ENCODE results near the gene VAMP5.

GRCh38 chr2:85547089-85547858 is 37.0 kb upstream of the VAMP5 start:
- no peak for TF ChIP-seq CTCF (IDR thresholded peaks at IDR 0.05)
- no peak for TF ChIP-seq ELF4 (CRISPR knock-in tag; IDR thresholded peaks at IDR 0.05; ENCODE audit: low read depth)
- TF ChIP-seq MAX (CRISPR knock-in tag; IDR thresholded peaks at IDR 0.05) = no peak
- no peak; the same call in 1 of the 2 replicates for TF ChIP-seq SP1 (CRISPR knock-in tag; conservative IDR thresholded peaks at IDR 0.05)
- no peak for TF ChIP-seq ZNF232 (CRISPR knock-in tag; IDR thresholded peaks at IDR 0.05)
- TF ChIP-seq, protein P1, sequence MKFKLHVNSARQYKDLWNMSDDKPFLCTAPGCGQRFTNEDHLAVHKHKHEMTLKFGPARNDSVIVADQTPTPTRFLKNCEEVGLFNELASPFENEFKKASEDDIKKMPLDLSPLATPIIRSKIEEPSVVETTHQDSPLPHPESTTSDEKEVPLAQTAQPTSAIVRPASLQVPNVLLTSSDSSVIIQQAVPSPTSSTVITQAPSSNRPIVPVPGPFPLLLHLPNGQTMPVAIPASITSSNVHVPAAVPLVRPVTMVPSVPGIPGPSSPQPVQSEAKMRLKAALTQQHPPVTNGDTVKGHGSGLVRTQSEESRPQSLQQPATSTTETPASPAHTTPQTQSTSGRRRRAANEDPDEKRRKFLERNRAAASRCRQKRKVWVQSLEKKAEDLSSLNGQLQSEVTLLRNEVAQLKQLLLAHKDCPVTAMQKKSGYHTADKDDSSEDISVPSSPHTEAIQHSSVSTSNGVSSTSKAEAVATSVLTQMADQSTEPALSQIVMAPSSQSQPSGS (CRISPR knock-in tag; IDR thresholded peaks at IDR 0.05; ENCODE audit: borderline replicate concordance, low read depth) = no peak
- no peak for TF ChIP-seq ATF6 (CRISPR knock-in tag; IDR thresholded peaks at IDR 0.05)
- TF ChIP-seq GABPB1 (CRISPR knock-in tag; IDR thresholded peaks at IDR 0.05) = no peak
- TF ChIP-seq, protein P2, sequence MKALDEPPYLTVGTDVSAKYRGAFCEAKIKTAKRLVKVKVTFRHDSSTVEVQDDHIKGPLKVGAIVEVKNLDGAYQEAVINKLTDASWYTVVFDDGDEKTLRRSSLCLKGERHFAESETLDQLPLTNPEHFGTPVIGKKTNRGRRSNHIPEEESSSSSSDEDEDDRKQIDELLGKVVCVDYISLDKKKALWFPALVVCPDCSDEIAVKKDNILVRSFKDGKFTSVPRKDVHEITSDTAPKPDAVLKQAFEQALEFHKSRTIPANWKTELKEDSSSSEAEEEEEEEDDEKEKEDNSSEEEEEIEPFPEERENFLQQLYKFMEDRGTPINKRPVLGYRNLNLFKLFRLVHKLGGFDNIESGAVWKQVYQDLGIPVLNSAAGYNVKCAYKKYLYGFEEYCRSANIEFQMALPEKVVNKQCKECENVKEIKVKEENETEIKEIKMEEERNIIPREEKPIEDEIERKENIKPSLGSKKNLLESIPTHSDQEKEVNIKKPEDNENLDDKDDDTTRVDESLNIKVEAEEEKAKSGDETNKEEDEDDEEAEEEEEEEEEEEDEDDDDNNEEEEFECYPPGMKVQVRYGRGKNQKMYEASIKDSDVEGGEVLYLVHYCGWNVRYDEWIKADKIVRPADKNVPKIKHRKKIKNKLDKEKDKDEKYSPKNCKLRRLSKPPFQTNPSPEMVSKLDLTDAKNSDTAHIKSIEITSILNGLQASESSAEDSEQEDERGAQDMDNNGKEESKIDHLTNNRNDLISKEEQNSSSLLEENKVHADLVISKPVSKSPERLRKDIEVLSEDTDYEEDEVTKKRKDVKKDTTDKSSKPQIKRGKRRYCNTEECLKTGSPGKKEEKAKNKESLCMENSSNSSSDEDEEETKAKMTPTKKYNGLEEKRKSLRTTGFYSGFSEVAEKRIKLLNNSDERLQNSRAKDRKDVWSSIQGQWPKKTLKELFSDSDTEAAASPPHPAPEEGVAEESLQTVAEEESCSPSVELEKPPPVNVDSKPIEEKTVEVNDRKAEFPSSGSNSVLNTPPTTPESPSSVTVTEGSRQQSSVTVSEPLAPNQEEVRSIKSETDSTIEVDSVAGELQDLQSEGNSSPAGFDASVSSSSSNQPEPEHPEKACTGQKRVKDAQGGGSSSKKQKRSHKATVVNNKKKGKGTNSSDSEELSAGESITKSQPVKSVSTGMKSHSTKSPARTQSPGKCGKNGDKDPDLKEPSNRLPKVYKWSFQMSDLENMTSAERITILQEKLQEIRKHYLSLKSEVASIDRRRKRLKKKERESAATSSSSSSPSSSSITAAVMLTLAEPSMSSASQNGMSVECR (CRISPR knock-in tag; IDR thresholded peaks at IDR 0.05; ENCODE audit: borderline replicate concordance) = no peak
- TF ChIP-seq FOXP1 (CRISPR knock-in tag; IDR thresholded peaks at IDR 0.05; ENCODE audit: borderline replicate concordance) = no peak
- no peak for TF ChIP-seq NR2C2 (CRISPR knock-in tag; IDR thresholded peaks at IDR 0.05)
- no peak for TF ChIP-seq ZBTB21 (CRISPR knock-in tag; IDR thresholded peaks at IDR 0.05; ENCODE audit: borderline replicate concordance)
- no peak for TF ChIP-seq CREB1 (CRISPR knock-in tag; IDR thresholded peaks at IDR 0.05)
